ENCODE results near the gene IQUB.
A peak's percentile ranks its signal among the peaks of the same experiment; 100 is the strongest.
"Not testable (repeated sequence)": the region's sequence is repeated elsewhere in the genome, so short reads cannot be mapped to it uniquely, and the experiment has no call there.

Gene IQUB

GRCh38 chr7:123558289-123558874 is 24.0 kb upstream of the IQUB start:
- DNase-seq (ENCODE audit: low read depth) = no peak
- peak overlapping the region; percentile 98 for H3K4me3 ChIP-seq (ENCODE audit: low read depth, low read length)
- no peak for TF ChIP-seq CTCF (IDR thresholded peaks at IDR 0.05; ENCODE audit: insufficient read depth, low read depth, low read length, missing control alignments)

- H3K4me3 ChIP-seq (ENCODE audit: low read depth, low read length) = peak within 1 kb of the TSS; percentile 98
- TF ChIP-seq CTCF (IDR thresholded peaks at IDR 0.05; ENCODE audit: insufficient read depth, low read depth, low read length, missing control alignments) = no peak
- DNase-seq (ENCODE audit: low read depth) = peak; percentile 98
Observed at GRCh38 chr7:123557398-123558288, 23.2 kb upstream of the IQUB start, which contains the start of gene NDUFA5. TSS of gene NDUFA5 (minus strand) at chr7:123557818. CDS start at chr7:123557795, 23 bp downstream.

- H3K4me3 ChIP-seq (ENCODE audit: low read depth, low read length) = peak overlapping the region; percentile 98
- no peak for DNase-seq (ENCODE audit: low read depth)
- no peak for TF ChIP-seq CTCF (IDR thresholded peaks at IDR 0.05; ENCODE audit: insufficient read depth, low read depth, low read length, missing control alignments)
Observed at GRCh38 chr7:123557016-123557397, 22.6 kb upstream of the IQUB start.

- TF ChIP-seq CTCF (IDR thresholded peaks at IDR 0.05; ENCODE audit: insufficient read depth, low read depth, low read length, missing control alignments) = no peak
- no peak overlapping the region for H3K4me3 ChIP-seq (ENCODE audit: low read depth, low read length)
- DNase-seq (ENCODE audit: low read depth) = no peak
Observed at GRCh38 chr7:123555484-123555883, 21.1 kb upstream of the IQUB start.

- DNase-seq (ENCODE audit: low read depth) = no peak
- H3K4me3 ChIP-seq (ENCODE audit: low read depth, low read length) = no peak overlapping the region
- no peak for TF ChIP-seq CTCF (IDR thresholded peaks at IDR 0.05; ENCODE audit: insufficient read depth, low read depth, low read length, missing control alignments)
Observed at GRCh38 chr7:123553159-123553558, 18.8 kb upstream of the IQUB start.

- H3K4me3 ChIP-seq (ENCODE audit: low read depth, low read length) = no peak overlapping the region
- no peak for TF ChIP-seq CTCF (IDR thresholded peaks at IDR 0.05; ENCODE audit: insufficient read depth, low read depth, low read length, missing control alignments)
- DNase-seq (ENCODE audit: low read depth) = no peak
Observed at GRCh38 chr7:123552641-123553040, 18.2 kb upstream of the IQUB start.

GRCh38 chr7:123552134-123552533 is 17.7 kb upstream of the IQUB start:
- DNase-seq (ENCODE audit: low read depth); H3K4me3 ChIP-seq (ENCODE audit: low read depth, low read length): not testable (repeated sequence)

Data from GM12865 (cell line).